ENCODE results near the gene PTF1A.

- TF ChIP-seq, protein P1, sequence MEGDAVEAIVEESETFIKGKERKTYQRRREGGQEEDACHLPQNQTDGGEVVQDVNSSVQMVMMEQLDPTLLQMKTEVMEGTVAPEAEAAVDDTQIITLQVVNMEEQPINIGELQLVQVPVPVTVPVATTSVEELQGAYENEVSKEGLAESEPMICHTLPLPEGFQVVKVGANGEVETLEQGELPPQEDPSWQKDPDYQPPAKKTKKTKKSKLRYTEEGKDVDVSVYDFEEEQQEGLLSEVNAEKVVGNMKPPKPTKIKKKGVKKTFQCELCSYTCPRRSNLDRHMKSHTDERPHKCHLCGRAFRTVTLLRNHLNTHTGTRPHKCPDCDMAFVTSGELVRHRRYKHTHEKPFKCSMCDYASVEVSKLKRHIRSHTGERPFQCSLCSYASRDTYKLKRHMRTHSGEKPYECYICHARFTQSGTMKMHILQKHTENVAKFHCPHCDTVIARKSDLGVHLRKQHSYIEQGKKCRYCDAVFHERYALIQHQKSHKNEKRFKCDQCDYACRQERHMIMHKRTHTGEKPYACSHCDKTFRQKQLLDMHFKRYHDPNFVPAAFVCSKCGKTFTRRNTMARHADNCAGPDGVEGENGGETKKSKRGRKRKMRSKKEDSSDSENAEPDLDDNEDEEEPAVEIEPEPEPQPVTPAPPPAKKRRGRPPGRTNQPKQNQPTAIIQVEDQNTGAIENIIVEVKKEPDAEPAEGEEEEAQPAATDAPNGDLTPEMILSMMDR (IDR thresholded peaks at IDR 0.05; ENCODE audit: insufficient read depth, low read length, poor library complexity, severe bottlenecking) = no peak
- TF ChIP-seq EZH2phosphoT487 (conservative IDR thresholded peaks at IDR 0.05; ENCODE audit: low read length) = no peak
These were observed 35.5 kb upstream of the PTF1A start for GRCh38 chr10:23156447-23157150.

Measured in SU-DHL-6 (cell line).